PC-3 (cell line): Measurements from ENCODE around the gene CAMK1D. TPM values are rescaled to one million over a fixed set of nuclear protein-coding genes. Genes with fewer than 3 reads are reported as not detected.

Experiments
- ATAC-seq: fragments of 200-7000 bp; cut with Tn5 transposase; 2 replicates; pipeline ENCODE4 v1.9.1; 2020; ENCODE audit warnings: mild to moderate bottlenecking, moderate library complexity
- BruUV-seq: library from RNA; stranded (reverse); fragments of 400-500 nt; replicated peaks from 2 replicates; lab custom pipeline; 2021; lab: Mats Ljungman, UMichigan
- CTCF ChIA-PET: fragments of 300-600 bp; sonication (Branson Sonifier 250); formaldehyde crosslinking; loops from one replicate; lab custom pipeline; 2022; ENCODE audit warnings: antibody characterized with exemption; lab: Charles Lee
- POLR2A ChIA-PET: fragments of 300-600 bp; sonication (Branson Sonifier 250); formaldehyde crosslinking; loops from one replicate; lab custom pipeline; 2022; ENCODE audit warnings: antibody characterized with exemption; ENCODE audit not compliant: unreplicated experiment; lab: Charles Lee
- DNase-seq: peaks from one replicate; pipeline ENCODE4 v3.0.0-alpha.2; 2015
- H2AFZ ChIP-seq: fragments of 300-600 bp; sonication (generic); 2 replicates; pipeline ENCODE4 v1.6.0; 2016; ENCODE audit warnings: antibody characterized with exemption, low read length
- H3F3A ChIP-seq: fragments of 300-600 bp; sonication (generic); one replicate; pipeline ENCODE4 v1.6.0; 2017; ENCODE audit warnings: antibody characterized with exemption, low read length, control low read depth, mild to moderate bottlenecking; ENCODE audit not compliant: unreplicated experiment
- H3K27ac ChIP-seq: fragments of 300-600 bp; sonication (generic); 2 replicates; pipeline ENCODE4 v1.5.1; 2016; ENCODE audit warnings: mild to moderate bottlenecking, low read length
- H3K27me3 ChIP-seq: fragments of 300-600 bp; sonication (generic); 2 replicates; pipeline ENCODE4 v1.6.1; 2016; ENCODE audit warnings: low read length, mixed read lengths
- H3K36me3 ChIP-seq: fragments of 300-600 bp; sonication (generic); 2 replicates; pipeline ENCODE4 v1.6.1; 2016; ENCODE audit warnings: low read depth, mixed run types, low read length, mixed read lengths
- H3K4me1 ChIP-seq: fragments of 300-600 bp; sonication (generic); 2 replicates; pipeline ENCODE4 v1.5.1; 2016; ENCODE audit warnings: low read length; ENCODE audit not compliant: insufficient read depth
- H3K4me2 ChIP-seq: fragments of 300-600 bp; sonication (generic); 2 replicates; pipeline ENCODE4 v1.6.0; 2016; ENCODE audit warnings: low read length
- H3K4me3 ChIP-seq: fragments of 300-600 bp; sonication (generic); 2 replicates; pipeline ENCODE4 v1.5.1; 2016; ENCODE audit warnings: mild to moderate bottlenecking, low read length, mixed read lengths
- H3K79me2 ChIP-seq: fragments of 300-600 bp; sonication (generic); 2 replicates; pipeline ENCODE4 v1.6.1; 2017; ENCODE audit warnings: low read length, mixed read lengths
- H3K9ac ChIP-seq: fragments of 300-600 bp; sonication (generic); 2 replicates; pipeline ENCODE4 v1.6.0; 2016; ENCODE audit warnings: mild to moderate bottlenecking, low read length
- H3K9me2 ChIP-seq: fragments of 300-600 bp; sonication (generic); replicated peaks from 2 replicates; pipeline ENCODE4 v1.6.1; 2016; ENCODE audit warnings: mixed run types, low read length, mixed read lengths
- H3K9me3 ChIP-seq: fragments of 300-600 bp; sonication (generic); 2 replicates; pipeline ENCODE4 v1.6.1; 2016; ENCODE audit warnings: low read length, mixed read lengths
- H4K20me1 ChIP-seq: fragments of 300-600 bp; sonication (generic); 2 replicates; pipeline ENCODE4 v1.6.1; 2016; ENCODE audit warnings: low read length, mixed read lengths
- EZH2 ChIP-seq: fragments of 300-600 bp; sonication (generic); IDR thresholded peaks from one replicate; pipeline ENCODE4 v1.6.1; 2017; ENCODE audit warnings: antibody characterized with exemption, mild to moderate bottlenecking, low read length; ENCODE audit not compliant: unreplicated experiment
- EZH2phosphoT487 ChIP-seq: fragments of 300-600 bp; sonication (generic); IDR thresholded peaks from 2 replicates; pipeline ENCODE4 v1.6.1; 2018; ENCODE audit warnings: mild to moderate bottlenecking, antibody characterized with exemption, low read length, borderline replicate concordance
- intact Hi-C: fragments of 100-400 bp; cut with micrococcal nuclease; formaldehyde crosslinking; loops from 2 replicates; pipeline ENCODE4 v1.9.0; 2023
- total RNA-seq: library from RNA; depleted of rRNA; stranded (reverse); fragments of >200 nt; gene quantifications from 2 replicates; pipeline ENCODE4 v1.2.3, GENCODE V29; 2014
- TF ChIP-seq, protein P1 (sequence below): fragments of 300-600 bp; sonication (generic); conservative IDR thresholded peaks from 2 replicates; pipeline ENCODE4 v1.5.1; 2017; ENCODE audit warnings: antibody characterized with exemption, low read depth, mild to moderate bottlenecking, low read length

Gene CAMK1D
- total RNA-seq, 1 experiment from 2014 or later: 1.3 TPM

DNA sequence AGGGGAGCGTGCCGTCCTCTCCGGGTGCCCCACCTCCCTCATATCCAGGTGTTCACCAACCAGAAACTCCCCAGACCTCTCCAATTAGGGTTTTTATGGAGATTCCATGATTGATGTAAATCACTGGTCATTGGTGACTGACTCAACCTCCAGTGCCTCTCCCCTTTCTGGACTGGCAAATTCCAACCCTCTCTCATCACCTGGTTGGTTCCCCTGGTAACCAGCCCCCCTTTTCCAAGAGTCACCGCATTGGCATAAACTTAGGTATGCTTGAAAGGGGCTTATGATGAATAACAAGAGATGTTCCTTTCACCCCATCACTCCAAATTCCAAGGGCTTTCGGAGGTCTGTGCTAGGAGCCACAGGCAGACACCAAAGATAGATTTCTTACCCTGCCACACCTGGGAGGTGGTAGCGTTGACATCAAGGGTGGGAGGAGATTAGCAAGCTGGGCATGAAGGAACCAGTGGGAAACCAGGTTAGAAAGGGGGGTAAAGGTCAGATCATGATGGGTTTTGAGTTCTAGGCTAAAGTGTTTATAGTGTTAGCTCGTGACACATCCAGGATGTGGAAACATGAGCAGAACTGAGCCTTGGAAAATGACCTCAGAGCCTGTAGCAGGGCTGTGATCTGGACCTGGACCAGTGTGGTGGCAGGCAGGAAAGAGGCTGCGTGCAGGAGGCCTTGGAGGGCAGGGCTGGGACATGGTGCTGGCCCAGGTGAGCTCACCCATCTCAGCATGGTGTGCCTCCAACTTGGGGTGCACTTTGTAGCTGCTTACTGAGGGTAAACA lies 45.1 kb downstream of the CAMK1D start:
- ChIA-PET POLR2A (no interaction called here), CTCF (interaction anchor here (0.6 kb wide), 2 partner anchors 11 to 47 kb away, joined by 3 to 6 read pairs; no protein-coding TSS in a partner anchor)
- no peaks in the 10 kb centered on the region for H3K9me3 ChIP-seq
- ATAC-seq (peak; percentile 83), DNase-seq (peak; percentile 69)
- H3K4me3 ChIP-seq: no peak overlapping the region
- BruUV-seq: no TSS peak
- no peaks in the 10 kb centered on the region for H3K36me3 ChIP-seq
- H3F3A ChIP-seq: no peaks in the 10 kb centered on the region
- H3K4me1 ChIP-seq: peaks cover 16% of the 10 kb centered on the region
- peak overlapping the region; percentile 56; the same call in 1 of the 2 replicates for H3K9ac ChIP-seq
- H3K9me2 ChIP-seq: no peaks in the 10 kb centered on the region
- H2AFZ ChIP-seq: no peak overlapping the region
- TF ChIP-seq EZH2: no peak
- TF ChIP-seq, protein P1, sequence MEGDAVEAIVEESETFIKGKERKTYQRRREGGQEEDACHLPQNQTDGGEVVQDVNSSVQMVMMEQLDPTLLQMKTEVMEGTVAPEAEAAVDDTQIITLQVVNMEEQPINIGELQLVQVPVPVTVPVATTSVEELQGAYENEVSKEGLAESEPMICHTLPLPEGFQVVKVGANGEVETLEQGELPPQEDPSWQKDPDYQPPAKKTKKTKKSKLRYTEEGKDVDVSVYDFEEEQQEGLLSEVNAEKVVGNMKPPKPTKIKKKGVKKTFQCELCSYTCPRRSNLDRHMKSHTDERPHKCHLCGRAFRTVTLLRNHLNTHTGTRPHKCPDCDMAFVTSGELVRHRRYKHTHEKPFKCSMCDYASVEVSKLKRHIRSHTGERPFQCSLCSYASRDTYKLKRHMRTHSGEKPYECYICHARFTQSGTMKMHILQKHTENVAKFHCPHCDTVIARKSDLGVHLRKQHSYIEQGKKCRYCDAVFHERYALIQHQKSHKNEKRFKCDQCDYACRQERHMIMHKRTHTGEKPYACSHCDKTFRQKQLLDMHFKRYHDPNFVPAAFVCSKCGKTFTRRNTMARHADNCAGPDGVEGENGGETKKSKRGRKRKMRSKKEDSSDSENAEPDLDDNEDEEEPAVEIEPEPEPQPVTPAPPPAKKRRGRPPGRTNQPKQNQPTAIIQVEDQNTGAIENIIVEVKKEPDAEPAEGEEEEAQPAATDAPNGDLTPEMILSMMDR: no peak
- TF ChIP-seq EZH2phosphoT487: no peak
- H4K20me1 ChIP-seq: no peaks in the 10 kb centered on the region
- no peaks in the 10 kb centered on the region for H3K27me3 ChIP-seq
- H3K4me2 ChIP-seq: peak overlapping the region; percentile 37
- H3K79me2 ChIP-seq: no peaks in the 10 kb centered on the region
- intact Hi-C loops: loop anchor here (5.0 kb wide), 1 partner anchor 42 kb away; no protein-coding TSS in a partner anchor
- H3K27ac ChIP-seq: peak overlapping the region; percentile 91

DNA sequence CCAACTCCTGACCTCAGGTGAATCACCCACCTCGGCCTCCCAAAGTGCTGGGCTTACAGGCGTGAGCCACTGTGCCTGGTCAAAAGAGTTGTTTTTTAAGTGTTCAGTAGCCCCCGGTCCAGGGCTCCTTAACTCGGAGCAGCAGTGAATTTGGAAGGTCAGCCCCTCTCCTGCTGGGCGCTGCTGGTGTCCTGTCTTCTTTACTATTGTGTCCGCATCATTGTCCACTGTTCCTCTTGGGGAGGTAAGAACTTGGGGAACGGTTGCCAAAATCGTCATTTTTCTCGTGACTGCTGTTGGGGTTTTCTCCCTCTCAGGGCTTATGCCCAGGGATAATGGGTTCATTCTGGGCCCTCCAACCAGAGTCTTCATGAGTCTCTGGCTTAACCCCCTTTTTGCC lies 46.7 kb downstream of the CAMK1D start:
- Histone ChIP-seq H3K36me3 (no peaks in the 10 kb centered on the region), H3K4me2 (no peak overlapping the region), H3K4me1 (peaks cover 27% of the 10 kb centered on the region), H3K27ac (no peak overlapping the region), H3K9me2 (no peaks in the 10 kb centered on the region), H3K27me3 (no peaks in the 10 kb centered on the region), H4K20me1 (no peaks in the 10 kb centered on the region), H2AFZ (no peak overlapping the region), H3K9ac (no peak overlapping the region), H3F3A (no peaks in the 10 kb centered on the region), H3K4me3 (no peak overlapping the region), H3K79me2 (no peaks in the 10 kb centered on the region), H3K9me3 (no peaks in the 10 kb centered on the region)
- ATAC-seq: no peak
- no TSS peak for BruUV-seq
- TF ChIP-seq EZH2phosphoT487 (no peak), EZH2 (no peak)
- TF ChIP-seq, protein P1: no peak
- ChIA-PET CTCF (no interaction called here), POLR2A (no interaction called here)
- DNase-seq: no peak
- intact Hi-C loops: loop anchor here (5.0 kb wide), 1 partner anchor 44 kb away; no protein-coding TSS in a partner anchor

DNA sequence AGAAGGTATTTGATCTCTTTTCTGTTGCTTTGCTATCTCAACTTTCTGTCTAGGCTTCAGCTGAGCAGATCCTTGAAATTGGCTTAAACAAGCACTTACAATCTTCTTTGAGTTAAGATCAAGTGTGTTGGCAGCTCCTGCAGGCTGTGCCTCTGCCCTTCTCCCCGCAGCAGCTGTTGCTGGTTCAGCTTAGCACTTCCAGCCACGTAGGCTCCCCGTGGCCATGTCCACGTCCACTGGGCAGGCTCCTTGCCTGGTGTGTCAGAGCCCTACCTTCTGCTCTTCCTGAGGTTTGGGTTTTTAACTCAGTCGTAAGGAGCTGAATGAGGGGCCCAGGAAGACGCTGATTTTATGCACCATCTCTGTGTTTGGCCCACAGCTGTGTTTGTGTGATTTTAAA lies 47.2 kb downstream of the CAMK1D start:
- H3K79me2 ChIP-seq: no peaks in the 10 kb centered on the region
- ATAC-seq (no peak), DNase-seq (no peak)
- H3K36me3 ChIP-seq: no peaks in the 10 kb centered on the region
- H3K9me3 ChIP-seq: no peaks in the 10 kb centered on the region
- peaks cover 31% of the 10 kb centered on the region for H3K4me1 ChIP-seq
- no peaks in the 10 kb centered on the region for H3F3A ChIP-seq
- CTCF ChIA-PET: no interaction called here
- H3K4me3 ChIP-seq: no peak overlapping the region
- H3K9ac ChIP-seq: no peak overlapping the region
- POLR2A ChIA-PET: no interaction called here
- no peaks in the 10 kb centered on the region for H3K9me2 ChIP-seq
- intact Hi-C loops: loop anchor here (5.0 kb wide), 1 partner anchor 44 kb away; no protein-coding TSS in a partner anchor
- no peak for TF ChIP-seq EZH2phosphoT487
- no peak for TF ChIP-seq EZH2
- TF ChIP-seq, protein P1: no peak
- H2AFZ ChIP-seq: no peak overlapping the region
- no peak overlapping the region for H3K27ac ChIP-seq
- H3K4me2 ChIP-seq: no peak overlapping the region
- no peaks in the 10 kb centered on the region for H3K27me3 ChIP-seq
- H4K20me1 ChIP-seq: no peaks in the 10 kb centered on the region
- no TSS peak for BruUV-seq
